A549 (cell line): ENCODE data around the gene BIN1. TPM values are rescaled to one million over a fixed set of nuclear protein-coding genes. Genes with fewer than 3 reads are reported as not detected.

Experiments used
- ATAC-seq, 2 experiments: fragments of 200-7000 bp in 1 of 2; fragments of >200 bp in 1 of 2; cut with Nextera tagmentation in 1 of 2; cut with Tn5 transposase in 1 of 2; 3 replicates each; pipeline versions ENCODE4 v1.8.0 to v1.9.1; 2018 to 2020; ENCODE audit warnings: mild to moderate bottlenecking in 1 of 2, moderate library complexity in 1 of 2
- CTCF ChIA-PET: fragments of 300-600 bp; sonication (Branson Sonifier 250); formaldehyde crosslinking; extraction: SDS; loops from one replicate; lab custom pipeline; 2021; ENCODE audit warnings: antibody characterized with exemption, inconsistent platforms; lab: Yijun Ruan, JAX
- POLR2A ChIA-PET: fragments of 350-600 bp; formaldehyde crosslinking; extraction: SDS; loops from one replicate; lab custom pipeline; 2021; ENCODE audit warnings: antibody characterized with exemption, inconsistent platforms; lab: Yijun Ruan, JAX
- DNase-seq, 2 experiments: peaks; one replicate each; pipeline versions ENCODE4 v3.0.0 to v3.0.0-alpha.2; 2011 to 2016; ENCODE audit warnings: low read depth in 1 of 2, low spot score in 1 of 2
- FAIRE-seq: peaks from 2 replicates; lab custom pipeline; 2011; peaks lifted over from hg19 to GRCh38; lab: Jason Lieb, UNC
- H3K27ac ChIP-seq, 2 experiments: fragments of >200 bp; sonication (Bioruptor Twin); formaldehyde crosslinking; 3 replicates each; pipeline ENCODE4 v1.5.1; 2016 to 2017
- H3K4me1 ChIP-seq: fragments of >200 bp; sonication (Bioruptor Twin); formaldehyde crosslinking; 3 replicates; pipeline ENCODE4 v1.6.1; 2016
- H3K4me2 ChIP-seq: fragments of >200 bp; sonication (Bioruptor Twin); formaldehyde crosslinking; 3 replicates; pipeline ENCODE4 v1.6.1; 2016
- H3K4me3 ChIP-seq: fragments of >200 bp; sonication (Bioruptor Twin); formaldehyde crosslinking; 3 replicates; pipeline ENCODE4 v1.5.1; 2016
- H3K9me3 ChIP-seq: fragments of >200 bp; sonication (Bioruptor Twin); formaldehyde crosslinking; 3 replicates; pipeline ENCODE4 v1.6.1; 2016
- BCL3 ChIP-seq: fragments of >200 bp; sonication (Bioruptor Twin); formaldehyde crosslinking; IDR thresholded peaks from 3 replicates; pipeline ENCODE4 v1.6.1; 2016
- BHLHE40 ChIP-seq: IDR thresholded peaks from 2 replicates; pipeline ENCODE4 v1.6.1; 2012; ENCODE audit warnings: low read depth, low read length, inconsistent platforms
- CBX2 ChIP-seq: fragments of 200-600 bp; sonication (generic); IDR thresholded peaks from 2 replicates; pipeline ENCODE4 v1.6.1; 2016; ENCODE audit warnings: low read depth, mild to moderate bottlenecking, borderline replicate concordance
- CBX8 ChIP-seq: fragments of 200-600 bp; sonication (generic); IDR thresholded peaks from 2 replicates; pipeline ENCODE4 v1.6.1; 2016
- ELK1 ChIP-seq: fragments of 150-350 bp; IDR thresholded peaks from 2 replicates; pipeline ENCODE4 v1.6.1; 2014; ENCODE audit warnings: low read depth, mild to moderate bottlenecking, low read length
- EP300 ChIP-seq, 2 experiments: fragments of >200 bp; sonication (Bioruptor Twin); formaldehyde crosslinking; IDR thresholded peaks; 2 replicates in 1 of 2; 3 replicates in 1 of 2; pipeline ENCODE4 v1.6.1; 2016 to 2017
- ESRRA ChIP-seq: fragments of 150-350 bp; IDR thresholded peaks from 2 replicates; pipeline ENCODE4 v1.6.1; 2014; ENCODE audit warnings: mild to moderate bottlenecking, low read length, borderline replicate concordance
- HDAC2 ChIP-seq: fragments of 200-600 bp; sonication (generic); IDR thresholded peaks from 2 replicates; pipeline ENCODE4 v1.6.1; 2016
- HEYL ChIP-seq: fragments of 250-450 bp; sonication (Bioruptor Pico); IDR thresholded peaks from 2 replicates; pipeline ENCODE4 v1.8.0; 2021; ENCODE audit warnings: mild to moderate bottlenecking, moderate library complexity
- HMGXB4 ChIP-seq: fragments of 250-450 bp; sonication (Bioruptor Pico); IDR thresholded peaks from 2 replicates; pipeline ENCODE4 v1.5.0; 2021; ENCODE audit warnings: mild to moderate bottlenecking, moderate library complexity, borderline replicate concordance
- MYC ChIP-seq: IDR thresholded peaks from 2 replicates; pipeline ENCODE4 v1.6.1; 2012; ENCODE audit warnings: mild to moderate bottlenecking, inconsistent platforms, low read length, improper control_type of control experiment, borderline replicate concordance
- NPAS2 ChIP-seq: fragments of 250-450 bp; sonication (Bioruptor Pico); IDR thresholded peaks from 2 replicates; pipeline ENCODE4 v1.8.0; 2022; ENCODE audit warnings: mild to moderate bottlenecking, moderate library complexity, borderline replicate concordance
- NR3C1 ChIP-seq: fragments of >200 bp; sonication (Bioruptor Twin); formaldehyde crosslinking; IDR thresholded peaks from 3 replicates; pipeline ENCODE4 v1.6.1; 2017
- PBX3 ChIP-seq: IDR thresholded peaks from 2 replicates; pipeline ENCODE4 v1.6.1; 2012
- POLR2A ChIP-seq: IDR thresholded peaks from 2 replicates; pipeline ENCODE4 v1.6.1; 2012; ENCODE audit warnings: mild to moderate bottlenecking, low read length
- RAD21 ChIP-seq, 2 experiments: fragments of >200 bp in 1 of 2; sonication (Bioruptor Twin) in 1 of 2; formaldehyde crosslinking in 1 of 2; IDR thresholded peaks in 1 of 2; conservative IDR thresholded peaks in 1 of 2; 2 replicates in 1 of 2; 3 replicates in 1 of 2; pipeline ENCODE4 v1.6.1; 2012 to 2018; ENCODE audit warnings: inconsistent platforms in 1 of 2
- RCOR1 ChIP-seq: fragments of 150-350 bp; IDR thresholded peaks from 2 replicates; pipeline ENCODE4 v1.6.1; 2014; ENCODE audit warnings: antibody characterized with exemption, low read length, low read depth
- TFCP2L1 ChIP-seq: fragments of 250-450 bp; sonication (Bioruptor Pico); IDR thresholded peaks from 2 replicates; pipeline ENCODE4 v1.5.0; 2021; ENCODE audit warnings: mild to moderate bottlenecking
- TP53 ChIP-seq: fragments of 250-450 bp; sonication (Bioruptor Pico); IDR thresholded peaks from 2 replicates; pipeline ENCODE4 v1.5.0; 2021; ENCODE audit warnings: mild to moderate bottlenecking, moderate library complexity
- ZC3H11A ChIP-seq: fragments of 450-650 bp; IDR thresholded peaks from 2 replicates; pipeline ENCODE4 v1.6.1; 2014; ENCODE audit warnings: antibody characterized with exemption, mild to moderate bottlenecking
- whole genome bisulfite sequencing: methylation state at CpG from one replicate; pipeline ENCODE4 v1.1.6; 2017; ENCODE audit errors: missing lambda C conversion rate; 5-methylcytosine and 5-hydroxymethylcytosine counted together
- polyA plus RNA-seq, 4 experiments: library from polyadenylated mRNA; depleted of rRNA in 3 of 4; stranded (reverse); fragments of >200 nt; fragmentation: RNase III in 1 of 4; extraction: RNeasy Plus Mini Kit Qiagen cat#74134 plus additional on column Dnase treatment in 1 of 4; gene quantifications; 2 replicates in 3 of 4; 3 replicates in 1 of 4; pipeline ENCODE4 v1.2.3, GENCODE V29; 2011 to 2017

The BIN1 gene
- polyA plus RNA-seq, 2 of the 4 experiments (the other 2 are of a cell fraction): 15.5 to 34.1 TPM

- Histone ChIP-seq H3K4me1 (peaks cover 6% of the 10 kb centered on the region; the same call in 1 of the 3 replicates), H3K4me3 (no peak overlapping the region), H3K27ac (no peak overlapping the region), H3K9me3 (no peaks in the 10 kb centered on the region), H3K4me2 (no peak overlapping the region)
- FAIRE-seq (no peak), ATAC-seq (no peak), DNase-seq (no peak)
- TF ChIP-seq TFCP2L1 (CRISPR knock-in tag) (no peak), CBX2 (no peak), HMGXB4 (CRISPR knock-in tag) (no peak), NR3C1 (no peak), ZC3H11A (no peak), PBX3 (no peak), EP300 (IDR thresholded peaks at IDR 0.05) (no peak), HDAC2 (no peak), ESRRA (no peak), CBX8 (no peak), HEYL (CRISPR knock-in tag) (no peak), BCL3 (no peak), RCOR1 (no peak), RAD21 (conservative IDR thresholded peaks at IDR 0.05 in 1 of 2, IDR thresholded peaks at IDR 0.05 in 1 of 2) (no peak), ELK1 (no peak), POLR2A (no peak), TP53 (CRISPR knock-in tag) (no peak), NPAS2 (no peak), BHLHE40 (no peak), MYC (no peak)
- 94% methylated on average over 1 of the region's 1 CpG for WGBS
- ChIA-PET POLR2A (no interaction called here), CTCF (interaction anchor here (0.6 to 1.3 kb wide), 4 partner anchors 13 to 115 kb away, joined by 3 to 4 read pairs (median 4); no protein-coding TSS in a partner anchor)
Measured at GRCh38 chr2:127125821-127126220, 18.9 kb upstream of the BIN1 start.

- FAIRE-seq: no peak
- no peak for TF ChIP-seq HDAC2
- TF ChIP-seq, all 56 proteins: peak for 0
- H3K9me3 ChIP-seq: no peaks in the 10 kb centered on the region
- DNase-seq (no peak), ATAC-seq (no peak)
- peaks cover 6% of the 10 kb centered on the region; the same call in 1 of the 3 replicates for H3K4me1 ChIP-seq
- H3K4me2 ChIP-seq: no peak overlapping the region
- 68% methylated on average over 8 of the region's 8 CpGs for whole genome bisulfite sequencing
- ChIA-PET POLR2A (no interaction called here), CTCF (no interaction called here)
- H3K4me3 ChIP-seq: no peak overlapping the region
- peak overlapping the region in 1 of 2 experiments; percentile 16; a peak in 1 of 6 replicates for H3K27ac ChIP-seq
Measured at GRCh38 chr2:127124426-127124825, 17.5 kb upstream of the BIN1 start.
